ENCODE measurements around the gene IMPDH1.
"Not testable (repeated sequence)": the region's sequence is repeated elsewhere in the genome, so short reads cannot be mapped to it uniquely, and the experiment has no call there.

IMPDH1 gene

GRCh38 chr7:128409596-128410450, at the start of gene IMPDH1:
IMPDH1 (minus strand) TSS chr7:128409982; CDS start chr7:128409901, 81 bp downstream.
- no peak for FAIRE-seq

- FAIRE-seq = no peak
Measured at GRCh38 chr7:128459394-128459878, 49.7 kb upstream of the IMPDH1 start.

- no peak for FAIRE-seq
Measured at GRCh38 chr7:128458956-128459355, 49.2 kb upstream of the IMPDH1 start.

GRCh38 chr7:128457385-128457784, 47.6 kb upstream of the IMPDH1 start:
- FAIRE-seq = not testable (repeated sequence)

- no peak for FAIRE-seq
Measured at GRCh38 chr7:128456255-128456725, 46.5 kb upstream of the IMPDH1 start.

- FAIRE-seq = no peak
Measured at GRCh38 chr7:128455543-128456254, 45.9 kb upstream of the IMPDH1 start, which contains the start of gene HILPDA. HILPDA (plus strand) TSS chr7:128455878; CDS start chr7:128457269, 1,391 bp downstream.

GRCh38 chr7:128454808-128455542, 45.2 kb upstream of the IMPDH1 start:
- no peak for FAIRE-seq

GRCh38 chr7:128453836-128454804, 44.3 kb upstream of the IMPDH1 start:
- FAIRE-seq = no peak

GRCh38 chr7:128452552-128452951, 42.8 kb upstream of the IMPDH1 start:
- FAIRE-seq = no peak

GRCh38 chr7:128450913-128451312, 41.1 kb upstream of the IMPDH1 start:
- FAIRE-seq = no peak

GRCh38 chr7:128450409-128450808, 40.6 kb upstream of the IMPDH1 start:
- no peak for FAIRE-seq

- FAIRE-seq = no peak
Measured at GRCh38 chr7:128448751-128449302, 39.0 kb upstream of the IMPDH1 start.

GRCh38 chr7:128447941-128448564, 38.3 kb upstream of the IMPDH1 start:
- FAIRE-seq = no peak

- no peak for FAIRE-seq
Measured at GRCh38 chr7:128446306-128446705, 36.5 kb upstream of the IMPDH1 start.

- no peak for FAIRE-seq
Measured at GRCh38 chr7:128443831-128444600, 34.2 kb upstream of the IMPDH1 start.

- FAIRE-seq = no peak
Measured at GRCh38 chr7:128442356-128442755, 32.6 kb upstream of the IMPDH1 start.

- FAIRE-seq = no peak
Measured at GRCh38 chr7:128437426-128438332, 27.9 kb upstream of the IMPDH1 start.

- no peak for FAIRE-seq
Measured at GRCh38 chr7:128435327-128435686, 25.5 kb upstream of the IMPDH1 start.
